BE2C (cell line): Measurements from ENCODE around the gene HMGN1.
A peak's percentile ranks its signal among the peaks of the same experiment; 100 is the strongest.

ENCODE experiments used
- DNase-seq: peaks from one replicate; pipeline ENCODE4 v3.0.0-alpha.2; 2020
- H3K27me3 ChIP-seq: fragments of 250-450 bp; sonication (Bioruptor Pico); 2 replicates; pipeline ENCODE4 v1.5.1; 2020; ENCODE audit warnings: mild to moderate bottlenecking
- H3K36me3 ChIP-seq: fragments of 250-450 bp; sonication (Bioruptor Pico); 2 replicates; pipeline ENCODE4 v1.5.1; 2020; ENCODE audit warnings: mild to moderate bottlenecking
- H3K4me1 ChIP-seq: fragments of 250-450 bp; sonication (Bioruptor Pico); 2 replicates; pipeline ENCODE4 v1.5.1; 2020
- H3K4me3 ChIP-seq: 2 replicates; pipeline ENCODE4 v1.5.1; 2011; ENCODE audit warnings: low read depth, low read length
- H3K9me3 ChIP-seq: fragments of 250-450 bp; sonication (Bioruptor Pico); 2 replicates; pipeline ENCODE4 v1.5.1; 2020
- CTCF ChIP-seq: IDR thresholded peaks from 2 replicates; pipeline ENCODE4 v1.5.1; 2012; ENCODE audit warnings: mild to moderate bottlenecking, low read depth, low read length

Gene HMGN1

DNA sequence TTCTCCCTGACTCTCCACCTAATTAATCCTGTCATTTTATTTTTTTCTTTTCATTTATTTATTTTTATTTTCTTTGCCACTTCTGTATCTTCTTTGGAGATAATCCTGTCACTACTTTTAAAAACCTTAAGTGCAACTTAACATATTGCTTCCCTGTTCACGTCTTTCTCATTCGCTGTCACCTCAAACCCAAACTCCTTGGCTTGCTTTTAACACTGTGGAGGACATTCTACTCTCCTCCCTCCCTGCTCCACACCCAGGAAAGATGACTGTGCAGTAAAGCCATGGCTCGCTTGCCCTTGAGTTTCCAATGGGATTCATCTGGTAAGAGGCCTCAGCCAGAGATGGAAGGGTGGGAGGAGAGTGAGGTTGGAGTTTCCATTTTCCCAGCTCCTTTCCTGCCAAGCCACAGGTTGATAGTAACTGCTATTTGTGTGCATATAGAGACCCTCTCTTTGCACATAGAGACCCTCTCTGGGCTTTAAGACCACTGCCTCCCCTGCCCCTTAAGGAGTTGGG is 29.0 kb downstream of the HMGN1 start:
- Histone ChIP-seq H3K4me3 (no peak overlapping the region), H3K4me1 (no peaks in the 10 kb centered on the region), H3K9me3 (no peaks in the 10 kb centered on the region), H3K27me3 (no peaks in the 10 kb centered on the region), H3K36me3 (no peaks in the 10 kb centered on the region)
- no peak for TF ChIP-seq CTCF
- DNase-seq: no peak

DNA sequence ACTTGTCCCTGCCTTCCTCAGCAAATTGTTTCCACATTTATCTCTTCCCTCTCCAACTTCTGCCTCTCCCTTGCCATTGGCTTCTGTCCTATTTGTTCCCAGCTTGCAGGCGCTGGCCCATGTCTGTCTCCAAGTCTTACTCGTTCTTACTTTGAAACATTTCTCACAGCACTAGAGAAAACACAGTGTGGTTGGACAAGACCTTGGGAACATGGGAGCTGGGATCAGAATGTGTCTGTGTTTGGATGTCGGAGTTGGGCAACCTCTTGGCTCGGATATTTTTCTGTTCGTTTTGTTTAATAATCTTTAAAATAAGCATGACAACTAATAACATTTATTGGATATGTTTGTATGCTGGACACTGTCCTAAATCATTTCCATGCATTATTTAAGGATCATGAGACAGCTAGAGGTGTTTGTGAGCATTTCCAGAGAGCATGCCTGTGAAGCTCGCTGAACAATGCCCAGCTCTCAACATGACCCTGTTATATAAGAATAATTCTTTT is 29.6 kb downstream of the HMGN1 start:
- Histone ChIP-seq H3K4me3 (no peak overlapping the region), H3K27me3 (no peaks in the 10 kb centered on the region), H3K9me3 (no peaks in the 10 kb centered on the region), H3K4me1 (no peaks in the 10 kb centered on the region), H3K36me3 (no peaks in the 10 kb centered on the region)
- no peak for TF ChIP-seq CTCF
- DNase-seq: no peak

DNA sequence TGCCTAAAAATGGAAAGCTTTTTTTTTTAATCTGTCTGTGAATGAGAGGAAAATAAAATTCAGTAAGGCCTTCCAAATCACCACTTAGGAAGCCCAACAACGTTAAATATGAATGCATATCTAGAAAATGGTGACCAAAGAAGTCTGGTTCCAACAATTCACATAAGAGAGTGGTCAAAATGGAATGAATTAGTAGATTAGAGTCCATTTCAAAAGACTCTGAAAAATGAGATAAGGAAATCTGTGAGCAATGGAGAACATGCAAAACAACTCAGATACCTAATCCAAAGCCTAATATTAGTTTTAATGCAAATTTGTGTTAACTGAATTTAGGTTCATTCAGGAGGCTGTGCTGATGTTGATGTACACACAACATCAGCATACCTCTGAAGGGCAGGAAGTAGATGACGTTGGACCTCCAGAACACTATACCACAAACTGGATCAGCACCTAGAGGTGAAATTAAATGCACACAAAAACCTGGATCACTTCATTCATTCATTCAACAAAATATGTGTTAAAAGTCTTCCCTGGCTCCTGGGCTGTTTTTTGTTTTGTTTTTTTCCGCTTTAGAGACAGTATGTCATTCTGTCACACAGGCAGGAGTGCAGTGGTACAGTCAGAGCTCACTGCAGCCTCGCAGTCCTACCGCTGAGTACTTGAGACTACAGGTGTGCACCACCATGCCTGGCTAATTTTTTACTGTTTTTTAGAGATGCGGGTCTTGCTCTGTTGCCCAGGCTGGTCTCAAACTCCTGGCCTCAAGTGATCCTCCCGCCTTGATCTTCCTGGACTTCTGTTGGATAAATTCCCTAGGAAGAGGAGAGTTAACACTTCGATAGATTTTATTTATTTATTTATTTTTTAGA is 30.6 kb downstream of the HMGN1 start:
- no peaks in the 10 kb centered on the region for H3K4me1 ChIP-seq
- no peak for TF ChIP-seq CTCF
- no peak for DNase-seq
- H3K9me3 ChIP-seq: no peaks in the 10 kb centered on the region
- no peaks in the 10 kb centered on the region for H3K27me3 ChIP-seq
- no peak overlapping the region for H3K4me3 ChIP-seq
- no peaks in the 10 kb centered on the region for H3K36me3 ChIP-seq

DNA sequence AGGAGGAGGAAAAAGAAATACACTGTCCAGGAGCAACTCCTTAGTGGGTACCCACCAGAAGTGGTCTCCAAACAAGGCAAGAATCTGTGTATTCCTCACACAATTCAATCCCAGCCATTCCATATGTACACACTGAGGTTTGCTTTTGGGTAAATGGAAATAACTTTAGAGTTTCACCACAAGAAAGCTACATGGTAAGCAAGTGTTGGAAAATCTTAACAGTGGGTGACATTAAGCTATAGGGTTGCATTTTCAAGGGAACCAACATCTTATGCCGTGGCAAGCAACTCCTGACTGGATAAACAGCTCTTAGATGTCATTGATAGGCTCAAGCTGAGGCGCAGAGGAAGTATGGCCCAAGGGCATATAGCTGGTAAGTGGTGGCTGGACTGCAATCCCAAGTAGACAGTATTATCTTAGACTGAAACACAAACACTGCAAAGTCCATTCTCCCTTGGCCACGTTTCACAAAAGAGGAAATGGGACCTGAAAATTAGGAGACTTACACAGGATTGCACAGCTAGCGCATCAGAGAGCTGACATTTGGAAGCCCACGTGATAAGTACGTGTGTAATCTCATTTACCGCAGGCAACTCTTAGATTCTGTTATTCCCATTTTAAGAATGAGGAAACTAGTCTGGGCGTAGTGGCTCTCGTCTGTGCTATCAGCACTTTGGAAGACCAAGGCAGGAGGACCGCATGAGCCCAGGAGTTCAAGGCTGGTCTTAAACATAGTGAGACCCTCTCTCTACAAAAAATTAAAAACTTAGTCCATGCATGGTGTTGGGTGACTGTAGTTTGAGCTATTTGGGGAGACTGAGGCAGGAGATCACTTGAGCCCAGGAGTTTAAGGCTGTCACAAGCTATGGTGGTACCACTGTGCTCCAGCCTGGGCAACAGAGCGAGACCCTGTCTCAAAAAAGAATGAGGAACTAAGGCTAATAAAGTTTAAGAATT is 31.5 kb downstream of the HMGN1 start:
- Histone ChIP-seq H3K9me3 (no peaks in the 10 kb centered on the region), H3K4me1 (no peaks in the 10 kb centered on the region), H3K36me3 (no peaks in the 10 kb centered on the region), H3K4me3 (no peak overlapping the region), H3K27me3 (no peaks in the 10 kb centered on the region)
- TF ChIP-seq CTCF: no peak
- peak; percentile 21 for DNase-seq

DNA sequence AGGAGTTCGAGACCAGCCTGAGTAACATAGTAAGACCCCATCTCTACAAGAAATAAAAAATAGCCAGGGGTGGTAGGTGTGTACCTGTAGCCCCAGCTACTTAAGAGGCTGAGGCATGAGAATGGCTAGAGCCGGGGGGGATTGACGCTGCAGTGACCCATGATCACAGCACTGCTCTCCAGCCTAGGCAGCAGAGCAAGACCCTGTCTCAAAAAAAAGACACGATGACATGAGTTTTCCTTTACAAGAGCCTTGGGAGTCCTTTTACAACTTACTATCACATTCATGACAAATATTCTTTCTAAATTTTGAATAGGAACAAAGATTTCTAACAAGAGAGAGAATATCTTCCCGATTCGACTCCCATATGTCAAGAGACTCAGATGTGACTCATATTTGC is 32.2 kb downstream of the HMGN1 start:
- Histone ChIP-seq H3K36me3 (peaks cover under 1% of the 10 kb centered on the region), H3K4me1 (peaks cover 3% of the 10 kb centered on the region; the same call in 1 of the 2 replicates)
- TF ChIP-seq CTCF: no peak

More for the DNA sequence above, 32.2 kb downstream of the HMGN1 start:
- Histone ChIP-seq H3K9me3 (no peaks in the 10 kb centered on the region), H3K4me3 (no peak overlapping the region), H3K27me3 (no peaks in the 10 kb centered on the region)
- no peak for DNase-seq
